ENCODE data around the gene MID1.
A peak's percentile ranks its signal among the peaks of the same experiment; 100 is the strongest.

The MID1 gene

DNA sequence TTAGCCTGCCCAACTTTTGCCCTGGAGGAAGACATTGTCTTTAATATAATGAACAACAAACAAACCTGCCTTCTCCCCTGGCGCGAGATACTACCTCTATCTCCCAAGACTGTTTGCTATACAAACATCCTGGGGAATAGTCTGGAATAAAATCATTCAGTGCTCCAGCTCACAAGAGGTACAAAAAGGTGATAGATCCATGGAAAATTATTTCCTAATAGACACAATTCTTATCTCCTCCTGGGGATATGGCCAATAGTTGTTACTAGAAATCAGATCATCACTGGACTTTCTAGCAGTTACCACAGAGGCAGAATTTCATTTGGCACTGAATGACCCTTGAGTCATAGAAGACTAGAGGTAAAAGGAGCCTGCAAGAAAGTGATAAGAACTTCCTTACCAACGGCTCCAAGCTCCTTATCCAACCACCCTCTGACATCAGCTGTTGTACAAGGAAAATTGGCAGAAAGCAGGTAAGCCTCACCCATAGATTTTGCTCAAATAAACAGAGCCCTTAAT, 38.1 kb downstream of the MID1 start:
- peaks cover 28% of the 10 kb centered on the region for H3K4me1 ChIP-seq (ENCODE audit: insufficient read depth, poor library complexity, severe bottlenecking)
- no peaks in the 10 kb centered on the region for H3K36me3 ChIP-seq (ENCODE audit: low read depth)
- no peaks in the 10 kb centered on the region for H3K27me3 ChIP-seq (ENCODE audit: insufficient read depth, poor library complexity, severe bottlenecking)
- no peaks in the 10 kb centered on the region for H3K9me3 ChIP-seq (ENCODE audit: severe bottlenecking)
- DNase-seq (ENCODE audit: low spot score): no peak
- peak; percentile 14; the same call in 1 of the 3 replicates for ATAC-seq (ENCODE audit: low read depth)
- TF ChIP-seq CTCF (IDR thresholded peaks at IDR 0.05; ENCODE audit: poor library complexity, severe bottlenecking): no peak
- H3K27ac ChIP-seq (ENCODE audit: poor library complexity, severe bottlenecking): peak overlapping the region; percentile 35
- H3K4me3 ChIP-seq (ENCODE audit: severe bottlenecking): no peak overlapping the region

GRCh38 chrX:10579112-10580011, 41.0 kb downstream of the MID1 start:
- DNase-seq (ENCODE audit: low spot score) (no peak), ATAC-seq (ENCODE audit: low read depth) (peak; percentile 66)
- Histone ChIP-seq H3K27ac (ENCODE audit: poor library complexity, severe bottlenecking) (peak overlapping the region; percentile 92), H3K4me3 (ENCODE audit: severe bottlenecking) (peak overlapping the region; percentile 9), H3K27me3 (ENCODE audit: insufficient read depth, poor library complexity, severe bottlenecking) (no peaks in the 10 kb centered on the region), H3K9me3 (ENCODE audit: severe bottlenecking) (no peaks in the 10 kb centered on the region), H3K36me3 (ENCODE audit: low read depth) (no peaks in the 10 kb centered on the region), H3K4me1 (ENCODE audit: insufficient read depth, poor library complexity, severe bottlenecking) (peaks cover 39% of the 10 kb centered on the region)
- no peak for TF ChIP-seq CTCF (IDR thresholded peaks at IDR 0.05; ENCODE audit: poor library complexity, severe bottlenecking)

DNA sequence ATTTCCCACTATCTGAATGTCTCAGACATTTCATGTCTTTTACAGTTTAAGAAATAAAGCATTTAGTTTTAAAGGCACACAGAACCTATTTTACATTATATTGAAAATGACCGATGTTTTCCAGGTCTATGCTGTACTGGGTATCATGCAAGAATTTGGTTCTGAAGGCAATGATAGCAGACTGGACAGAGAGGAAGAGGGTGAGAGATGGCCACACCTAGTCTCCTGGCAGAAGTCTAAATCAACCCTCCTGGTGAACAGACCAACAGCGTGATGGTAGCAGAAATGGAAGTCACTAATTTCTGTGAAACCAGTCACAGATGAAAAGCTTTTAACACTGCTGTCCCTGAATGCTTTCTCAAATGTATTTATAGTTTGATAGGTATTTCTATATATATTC, 41.9 kb downstream of the MID1 start:
- peak overlapping the region; percentile 92 for H3K27ac ChIP-seq (ENCODE audit: poor library complexity, severe bottlenecking)
- H3K36me3 ChIP-seq (ENCODE audit: low read depth): no peaks in the 10 kb centered on the region
- ATAC-seq (ENCODE audit: low read depth): no peak
- H3K27me3 ChIP-seq (ENCODE audit: insufficient read depth, poor library complexity, severe bottlenecking): no peaks in the 10 kb centered on the region
- H3K9me3 ChIP-seq (ENCODE audit: severe bottlenecking): no peaks in the 10 kb centered on the region
- no peak overlapping the region for H3K4me3 ChIP-seq (ENCODE audit: severe bottlenecking)
- no peak for DNase-seq (ENCODE audit: low spot score)
- no peak for TF ChIP-seq CTCF (IDR thresholded peaks at IDR 0.05; ENCODE audit: poor library complexity, severe bottlenecking)
- H3K4me1 ChIP-seq (ENCODE audit: insufficient read depth, poor library complexity, severe bottlenecking): peaks cover 40% of the 10 kb centered on the region

DNA sequence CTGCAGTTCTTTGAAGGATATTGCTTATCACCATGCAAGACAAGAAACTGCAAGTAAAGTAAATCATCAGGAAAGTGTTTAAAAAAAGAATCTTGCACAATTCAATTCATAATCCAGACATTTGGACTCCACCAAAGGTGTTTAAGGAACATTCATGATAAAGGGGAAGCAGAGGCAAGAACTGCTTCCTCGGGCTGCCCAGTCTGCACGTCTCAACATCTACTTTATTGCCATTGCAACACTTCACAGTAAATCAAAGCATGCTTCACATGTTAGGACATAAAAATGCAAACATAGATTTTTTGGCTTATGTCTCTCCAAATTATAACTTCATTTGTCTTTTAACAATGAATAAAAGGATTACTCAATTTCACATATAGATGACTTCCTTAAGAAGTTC, 42.5 kb downstream of the MID1 start:
- H3K9me3 ChIP-seq (ENCODE audit: severe bottlenecking): no peaks in the 10 kb centered on the region
- H3K27me3 ChIP-seq (ENCODE audit: insufficient read depth, poor library complexity, severe bottlenecking): no peaks in the 10 kb centered on the region
- ATAC-seq (ENCODE audit: low read depth): peak; percentile 51
- no peak for TF ChIP-seq CTCF (IDR thresholded peaks at IDR 0.05; ENCODE audit: poor library complexity, severe bottlenecking)
- no peak overlapping the region for H3K4me3 ChIP-seq (ENCODE audit: severe bottlenecking)
- peak overlapping the region; percentile 92 for H3K27ac ChIP-seq (ENCODE audit: poor library complexity, severe bottlenecking)
- DNase-seq (ENCODE audit: low spot score): no peak
- peaks cover 40% of the 10 kb centered on the region for H3K4me1 ChIP-seq (ENCODE audit: insufficient read depth, poor library complexity, severe bottlenecking)
- H3K36me3 ChIP-seq (ENCODE audit: low read depth): no peaks in the 10 kb centered on the region

Data from RWPE2 (cell line).